ENCODE results near the gene SH3BP5. TPM values are rescaled to one million over a fixed set of nuclear protein-coding genes. Genes with fewer than 3 reads are reported as not detected.

The SH3BP5 gene
- total and polyA plus RNA-seq, 2 experiments from 2014 or later = 15.9 to 16.3 TPM

GRCh38 chr3:15263120-15263519, 69.3 kb downstream of the SH3BP5 start:
- Histone ChIP-seq H3K4me1 (ENCODE audit: insufficient read depth) (no peaks in the 10 kb centered on the region), H2AFZ (no peak overlapping the region), H3K4me3 (no peak overlapping the region), H3K9me3 (ENCODE audit: low read depth) (no peaks in the 10 kb centered on the region), H4K20me1 (ENCODE audit: insufficient read depth, poor library complexity, severe bottlenecking) (no peaks in the 10 kb centered on the region), H3K27me3 (no peaks in the 10 kb centered on the region), H3K36me3 (replicated peaks; ENCODE audit: insufficient read depth, low read depth) (no peaks in the 10 kb centered on the region), H3K79me2 (peaks cover 7% of the 10 kb centered on the region), H3K27ac (no peak overlapping the region), H3K9me2 (replicated peaks; ENCODE audit: insufficient read depth) (no peaks in the 10 kb centered on the region), H3K4me2 (no peak overlapping the region)
- no peak for TF ChIP-seq CTCF (IDR thresholded peaks at IDR 0.05; ENCODE audit: poor library complexity)
- TF ChIP-seq EZH2phosphoT487 (IDR thresholded peaks at IDR 0.05; ENCODE audit: low read depth, severe bottlenecking, unreplicated experiment) = no peak
- TF ChIP-seq EZH2 (IDR thresholded peaks at IDR 0.05; ENCODE audit: borderline replicate concordance) = no peak
- 97% methylated on average over 4 of the region's 4 CpGs for WGBS (ENCODE audit: low lambda C conversion rate, missing lambda C conversion rate)
- DNase-seq (ENCODE audit: low spot score) = no peak

- Histone ChIP-seq H3K36me3 (replicated peaks; ENCODE audit: insufficient read depth, low read depth) (no peaks in the 10 kb centered on the region), H3K79me2 (peaks cover 7% of the 10 kb centered on the region), H2AFZ (no peak overlapping the region), H3K27ac (no peak overlapping the region), H4K20me1 (ENCODE audit: insufficient read depth, poor library complexity, severe bottlenecking) (no peaks in the 10 kb centered on the region), H3K9me3 (ENCODE audit: low read depth) (no peaks in the 10 kb centered on the region), H3K4me3 (no peak overlapping the region), H3K27me3 (no peaks in the 10 kb centered on the region), H3K9me2 (replicated peaks; ENCODE audit: insufficient read depth) (no peaks in the 10 kb centered on the region), H3K4me2 (no peak overlapping the region), H3K4me1 (ENCODE audit: insufficient read depth) (no peaks in the 10 kb centered on the region)
- DNase-seq (ENCODE audit: low spot score) = no peak
- WGBS (ENCODE audit: low lambda C conversion rate, missing lambda C conversion rate) = 86% methylated on average over 9 of the region's 9 CpGs
- no peak for TF ChIP-seq CTCF (IDR thresholded peaks at IDR 0.05; ENCODE audit: poor library complexity)
- TF ChIP-seq EZH2phosphoT487 (IDR thresholded peaks at IDR 0.05; ENCODE audit: low read depth, severe bottlenecking, unreplicated experiment) = no peak
- TF ChIP-seq EZH2 (IDR thresholded peaks at IDR 0.05; ENCODE audit: borderline replicate concordance) = no peak
Observed at GRCh38 chr3:15262021-15262420, 70.4 kb downstream of the SH3BP5 start.

- no peak overlapping the region for H2AFZ ChIP-seq
- no peak for DNase-seq (ENCODE audit: low spot score)
- no peaks in the 10 kb centered on the region for H3K9me2 ChIP-seq (replicated peaks; ENCODE audit: insufficient read depth)
- H3K79me2 ChIP-seq = peaks cover 7% of the 10 kb centered on the region
- no peak overlapping the region for H3K27ac ChIP-seq
- H4K20me1 ChIP-seq (ENCODE audit: insufficient read depth, poor library complexity, severe bottlenecking) = no peaks in the 10 kb centered on the region
- H3K9me3 ChIP-seq (ENCODE audit: low read depth) = no peaks in the 10 kb centered on the region
- no peaks in the 10 kb centered on the region for H3K4me1 ChIP-seq (ENCODE audit: insufficient read depth)
- H3K4me2 ChIP-seq = no peak overlapping the region
- TF ChIP-seq EZH2phosphoT487 (IDR thresholded peaks at IDR 0.05; ENCODE audit: low read depth, severe bottlenecking, unreplicated experiment) (no peak), CTCF (IDR thresholded peaks at IDR 0.05; ENCODE audit: poor library complexity) (no peak), EZH2 (IDR thresholded peaks at IDR 0.05; ENCODE audit: borderline replicate concordance) (no peak)
- no peaks in the 10 kb centered on the region for H3K27me3 ChIP-seq
- no peak overlapping the region for H3K4me3 ChIP-seq
- no peaks in the 10 kb centered on the region for H3K36me3 ChIP-seq (replicated peaks; ENCODE audit: insufficient read depth, low read depth)
Observed at GRCh38 chr3:15261274-15261673, 71.1 kb downstream of the SH3BP5 start.

- 94% methylated on average over 4 of the region's 4 CpGs for WGBS (ENCODE audit: low lambda C conversion rate, missing lambda C conversion rate)
- no peaks in the 10 kb centered on the region for H3K4me1 ChIP-seq (ENCODE audit: insufficient read depth)
- TF ChIP-seq EZH2 (IDR thresholded peaks at IDR 0.05; ENCODE audit: borderline replicate concordance) = no peak
- TF ChIP-seq EZH2phosphoT487 (IDR thresholded peaks at IDR 0.05; ENCODE audit: low read depth, severe bottlenecking, unreplicated experiment) = no peak
- no peak for TF ChIP-seq CTCF (IDR thresholded peaks at IDR 0.05; ENCODE audit: poor library complexity)
- no peak overlapping the region for H3K4me3 ChIP-seq
- H3K27ac ChIP-seq = no peak overlapping the region
- no peaks in the 10 kb centered on the region for H4K20me1 ChIP-seq (ENCODE audit: insufficient read depth, poor library complexity, severe bottlenecking)
- no peaks in the 10 kb centered on the region for H3K9me3 ChIP-seq (ENCODE audit: low read depth)
- H2AFZ ChIP-seq = no peak overlapping the region
- H3K9me2 ChIP-seq (replicated peaks; ENCODE audit: insufficient read depth) = no peaks in the 10 kb centered on the region
- no peak overlapping the region for H3K4me2 ChIP-seq
- H3K27me3 ChIP-seq = no peaks in the 10 kb centered on the region
- DNase-seq (ENCODE audit: low spot score) = no peak
- no peaks in the 10 kb centered on the region for H3K36me3 ChIP-seq (replicated peaks; ENCODE audit: insufficient read depth, low read depth)
- H3K79me2 ChIP-seq = peaks cover 7% of the 10 kb centered on the region
Observed at GRCh38 chr3:15260531-15260930, 71.9 kb downstream of the SH3BP5 start.

All from hepatocyte (in vitro differentiated cells).